ENCODE results near the gene DUXB. TPM values are rescaled to one million over a fixed set of nuclear protein-coding genes. Genes with fewer than 3 reads are reported as not detected.

Gene DUXB, protein sequence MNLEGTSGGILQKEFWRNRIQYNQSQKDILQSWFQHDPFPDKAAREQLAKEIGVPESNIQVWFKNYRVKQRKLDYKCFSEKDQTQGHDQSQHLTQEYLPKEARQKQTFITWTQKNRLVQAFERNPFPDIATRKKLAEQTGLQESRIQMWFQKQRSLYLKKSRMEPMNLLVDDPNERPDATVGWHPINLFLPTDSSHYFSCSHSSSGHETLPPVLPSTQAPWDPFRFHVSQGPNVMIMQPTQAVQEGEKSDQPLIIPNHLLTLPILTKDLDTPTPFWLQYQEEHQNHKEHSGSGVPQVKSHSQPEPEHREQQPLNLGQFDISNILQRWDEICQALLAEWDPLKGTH
- total RNA-seq (2022), result not detected in 2 replicates
- Bru-seq, nascent RNA, result not detected
- not detected for BruChase-seq, experiment 1, labeled RNA remaining after a 6-hour chase
- not detected for BruChase-seq, experiment 2, labeled RNA remaining after a 2-hour chase
- long read RNA-seq, result 0 reads

DNA sequence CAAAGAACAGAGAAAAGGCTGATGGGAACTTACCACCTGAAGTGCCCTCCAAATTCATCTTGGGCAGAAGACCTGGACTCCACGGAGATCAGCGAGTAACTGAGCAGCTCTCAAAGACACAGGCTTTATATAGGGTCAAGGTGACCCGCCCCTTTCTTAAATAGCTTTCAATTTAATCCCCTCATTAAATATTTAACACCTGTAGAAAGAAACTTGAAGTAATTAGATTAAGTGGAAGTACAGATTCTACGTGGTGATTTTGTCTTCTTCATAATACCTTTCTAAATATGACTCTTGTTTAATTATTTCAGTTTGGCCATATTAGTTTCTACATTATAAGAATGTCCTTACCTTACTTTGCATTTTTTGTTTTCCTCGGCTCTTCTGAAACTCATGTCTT, at the start of gene DUXB:
TSS of gene DUXB (minus strand) at position 101 of the 400 bp plus-strand sequence. CDS start at position 58, 43 bp downstream.
- BruUV-seq (replicated peaks), result no TSS peak
- intact Hi-C loops (cut with micrococcal nuclease; ENCODE audit: unreplicated experiment), result no loop called here
- H3K4me3 Mint-ChIP-seq (ENCODE audit: low read depth, unreplicated experiment), result no peak within 1 kb of the TSS
- DNase-seq, result no peak
- CTCF ChIA-PET, result interaction anchor here (0.7 kb wide), 1 partner anchor 135 kb away, joined by 4 read pairs; the partner anchor contains the start of gene GABARAPL2
- H3K36me3 Mint-ChIP-seq (ENCODE audit: insufficient read depth, unreplicated experiment), result no peaks in the 10 kb centered on the region
- peaks cover 16% of the 10 kb centered on the region for H3K27me3 Mint-ChIP-seq (ENCODE audit: unreplicated experiment)
- H3K27ac Mint-ChIP-seq (ENCODE audit: unreplicated experiment), result no peak within 1 kb of the TSS
- no peaks in the 10 kb centered on the region for H3K9me3 Mint-ChIP-seq (ENCODE audit: low read depth, unreplicated experiment)
- TF ChIP-seq, protein P1, sequence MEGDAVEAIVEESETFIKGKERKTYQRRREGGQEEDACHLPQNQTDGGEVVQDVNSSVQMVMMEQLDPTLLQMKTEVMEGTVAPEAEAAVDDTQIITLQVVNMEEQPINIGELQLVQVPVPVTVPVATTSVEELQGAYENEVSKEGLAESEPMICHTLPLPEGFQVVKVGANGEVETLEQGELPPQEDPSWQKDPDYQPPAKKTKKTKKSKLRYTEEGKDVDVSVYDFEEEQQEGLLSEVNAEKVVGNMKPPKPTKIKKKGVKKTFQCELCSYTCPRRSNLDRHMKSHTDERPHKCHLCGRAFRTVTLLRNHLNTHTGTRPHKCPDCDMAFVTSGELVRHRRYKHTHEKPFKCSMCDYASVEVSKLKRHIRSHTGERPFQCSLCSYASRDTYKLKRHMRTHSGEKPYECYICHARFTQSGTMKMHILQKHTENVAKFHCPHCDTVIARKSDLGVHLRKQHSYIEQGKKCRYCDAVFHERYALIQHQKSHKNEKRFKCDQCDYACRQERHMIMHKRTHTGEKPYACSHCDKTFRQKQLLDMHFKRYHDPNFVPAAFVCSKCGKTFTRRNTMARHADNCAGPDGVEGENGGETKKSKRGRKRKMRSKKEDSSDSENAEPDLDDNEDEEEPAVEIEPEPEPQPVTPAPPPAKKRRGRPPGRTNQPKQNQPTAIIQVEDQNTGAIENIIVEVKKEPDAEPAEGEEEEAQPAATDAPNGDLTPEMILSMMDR (IDR thresholded peaks at IDR 0.05; ENCODE audit: unreplicated experiment), result no peak
- H3K4me1 Mint-ChIP-seq (ENCODE audit: low read depth, unreplicated experiment), result no peaks in the 10 kb centered on the region

DNA sequence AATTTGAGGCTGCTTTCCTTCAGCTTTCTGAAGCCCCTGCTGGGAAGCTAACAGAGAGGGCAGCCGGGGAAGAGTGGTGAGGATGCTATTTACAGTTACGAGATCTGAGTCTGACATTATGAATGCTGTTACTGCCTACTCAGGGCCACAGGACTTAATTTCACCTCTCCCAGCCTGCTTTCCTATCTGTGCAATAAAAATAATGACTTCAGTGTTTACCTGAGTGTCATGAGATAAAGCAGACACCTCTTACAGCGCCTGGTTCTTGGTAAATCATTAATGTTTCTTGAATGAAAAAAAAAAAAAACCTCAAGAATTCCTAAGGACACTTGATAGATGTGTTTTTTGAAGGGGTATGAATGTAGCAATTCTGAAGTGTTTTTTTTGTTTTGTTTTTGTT, 49.3 kb upstream of the DUXB start:
- Mint-ChIP-seq H3K36me3 (ENCODE audit: insufficient read depth, unreplicated experiment) (no peaks in the 10 kb centered on the region), H3K4me1 (ENCODE audit: low read depth, unreplicated experiment) (no peaks in the 10 kb centered on the region), H3K27me3 (ENCODE audit: unreplicated experiment) (peaks cover 56% of the 10 kb centered on the region), H3K9me3 (ENCODE audit: low read depth, unreplicated experiment) (peaks cover 9% of the 10 kb centered on the region), H3K4me3 (ENCODE audit: low read depth, unreplicated experiment) (no peak overlapping the region), H3K27ac (ENCODE audit: unreplicated experiment) (no peak overlapping the region)
- TF ChIP-seq, protein P1 (IDR thresholded peaks at IDR 0.05; ENCODE audit: unreplicated experiment), result no peak
- no peak for DNase-seq
- intact Hi-C loops (cut with micrococcal nuclease; ENCODE audit: unreplicated experiment), result no loop called here
- BruUV-seq (replicated peaks), result no TSS peak
- CTCF ChIA-PET, result no interaction called here

DNA sequence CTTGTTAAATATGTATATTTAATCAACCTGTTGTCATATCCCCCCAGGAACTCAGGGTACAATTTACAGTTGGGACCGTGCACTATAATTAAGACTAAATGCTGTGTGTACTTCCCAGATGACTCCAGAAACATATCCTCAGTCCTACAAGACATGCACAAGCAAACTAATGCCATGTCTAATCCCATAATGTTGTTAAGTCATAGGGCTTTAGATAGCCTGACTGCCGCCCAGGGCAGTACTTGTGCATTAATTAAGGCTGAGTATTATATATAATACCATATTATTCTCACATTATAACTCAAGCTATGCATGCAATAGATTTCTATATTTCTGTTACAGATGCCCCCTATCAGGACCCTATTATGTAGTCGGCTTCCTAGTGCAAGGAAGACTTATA, 45.1 kb upstream of the DUXB start:
- no peak for DNase-seq
- TF ChIP-seq, protein P1 (IDR thresholded peaks at IDR 0.05; ENCODE audit: unreplicated experiment), result no peak
- Mint-ChIP-seq H3K36me3 (ENCODE audit: insufficient read depth, unreplicated experiment) (no peaks in the 10 kb centered on the region), H3K4me3 (ENCODE audit: low read depth, unreplicated experiment) (no peak overlapping the region), H3K4me1 (ENCODE audit: low read depth, unreplicated experiment) (no peaks in the 10 kb centered on the region), H3K27me3 (ENCODE audit: unreplicated experiment) (peaks cover 15% of the 10 kb centered on the region), H3K9me3 (ENCODE audit: low read depth, unreplicated experiment) (peaks cover 14% of the 10 kb centered on the region), H3K27ac (ENCODE audit: unreplicated experiment) (no peak overlapping the region)
- intact Hi-C loops (cut with micrococcal nuclease; ENCODE audit: unreplicated experiment), result no loop called here
- no TSS peak for BruUV-seq (replicated peaks)
- CTCF ChIA-PET, result interaction anchor here (0.7 kb wide), 1 partner anchor 314 kb away, joined by 3 read pairs; no protein-coding TSS in a partner anchor

DNA sequence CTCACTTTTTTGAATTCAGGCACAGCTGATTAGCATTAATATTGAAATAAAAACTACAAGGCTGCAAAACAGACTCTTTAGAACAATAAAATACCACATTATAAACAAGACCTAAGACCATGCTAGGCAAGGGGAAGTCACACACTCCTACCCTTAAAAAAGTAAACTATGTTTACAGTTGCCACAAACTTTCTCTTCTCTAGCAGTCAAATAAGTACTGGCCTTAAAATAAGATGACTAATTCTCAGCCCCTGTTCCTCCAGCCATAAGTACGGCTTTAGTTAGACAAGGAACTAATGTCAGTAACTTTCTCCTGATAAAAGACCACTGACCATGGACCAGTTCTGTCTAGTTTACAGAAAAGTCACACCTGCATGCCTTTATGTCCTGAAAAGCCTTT, 44.6 kb upstream of the DUXB start:
- CTCF ChIA-PET, result no interaction called here
- DNase-seq, result no peak
- Mint-ChIP-seq H3K36me3 (ENCODE audit: insufficient read depth, unreplicated experiment) (no peaks in the 10 kb centered on the region), H3K9me3 (ENCODE audit: low read depth, unreplicated experiment) (peaks cover 14% of the 10 kb centered on the region), H3K4me3 (ENCODE audit: low read depth, unreplicated experiment) (no peak overlapping the region), H3K27me3 (ENCODE audit: unreplicated experiment) (peaks cover 14% of the 10 kb centered on the region), H3K27ac (ENCODE audit: unreplicated experiment) (no peak overlapping the region), H3K4me1 (ENCODE audit: low read depth, unreplicated experiment) (no peaks in the 10 kb centered on the region)
- intact Hi-C loops (cut with micrococcal nuclease; ENCODE audit: unreplicated experiment), result no loop called here
- TF ChIP-seq, protein P1 (IDR thresholded peaks at IDR 0.05; ENCODE audit: unreplicated experiment), result no peak
- BruUV-seq (replicated peaks), result no TSS peak
